ENCODE data around the gene CHIC1. TPM values are rescaled to one million over a fixed set of nuclear protein-coding genes. Genes with fewer than 3 reads are reported as not detected.

CHIC1 gene
- total RNA-seq, 1 donor from 2014 or later, result 5.4 TPM

DNA sequence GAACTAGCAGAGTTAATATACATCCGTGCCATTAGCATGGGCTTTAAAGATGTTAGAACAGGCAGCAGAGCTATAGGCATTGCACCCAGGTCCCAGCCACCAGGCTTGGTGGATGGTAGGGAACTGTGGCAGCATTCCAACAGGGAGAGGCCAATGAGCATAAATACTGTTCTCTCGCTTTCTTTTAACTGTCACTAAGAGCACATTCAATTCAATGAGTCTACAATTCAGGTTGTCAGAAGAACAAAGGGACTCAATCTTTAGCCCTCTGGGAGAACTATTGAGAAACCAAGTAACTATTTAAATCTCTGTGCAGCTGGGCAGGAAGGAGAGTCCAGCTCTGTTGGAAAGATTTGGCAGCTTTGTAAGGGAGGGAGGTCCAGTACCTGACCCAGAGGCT lies 165.6 kb downstream of the CHIC1 start:
- intact Hi-C loops (cut with micrococcal nuclease), result no loop called here

Other genes starting within 250 kb of the CHIC1 start
- not detected in 2 replicates for gene CDX4, start 116.1 kb upstream of the CHIC1 start, total RNA-seq